ENCODE data around the gene CFB.

DNA sequence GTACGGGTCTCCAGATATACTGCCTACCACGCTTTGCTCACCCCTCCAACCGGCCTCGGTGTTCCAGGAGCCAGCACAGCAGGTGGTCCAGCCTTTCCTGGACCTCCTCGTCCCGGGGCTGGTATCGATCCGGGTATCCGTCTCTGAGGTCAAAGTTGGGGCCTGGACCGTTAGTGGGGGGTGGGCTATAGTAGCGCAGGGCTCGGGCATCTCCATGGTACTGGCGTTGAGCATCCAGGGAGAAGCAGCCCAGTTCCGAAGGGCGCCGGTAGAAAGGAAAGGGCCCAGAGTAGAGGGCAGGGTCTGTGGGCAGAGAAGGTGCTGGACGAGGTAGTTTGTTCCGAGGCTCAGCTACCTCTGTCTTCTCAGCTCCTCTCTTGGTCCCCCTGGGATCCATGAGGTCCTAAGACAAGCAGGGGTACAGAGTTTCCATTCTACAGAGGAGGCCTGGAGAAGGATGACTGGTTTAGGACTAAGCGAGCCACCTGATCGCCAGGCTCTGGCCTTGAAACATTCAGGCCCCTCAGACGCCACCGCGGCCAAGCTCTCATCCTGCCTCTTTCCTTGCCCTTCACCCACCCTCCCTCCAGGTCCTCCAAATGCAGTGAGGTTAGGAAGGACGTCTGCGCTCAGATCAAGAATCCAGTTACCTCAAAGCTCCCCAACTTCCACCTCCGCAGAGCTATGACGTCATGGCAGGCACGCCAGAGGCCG lies 25.5 kb downstream of the CFB start:
- TF ChIP-seq, protein P1, sequence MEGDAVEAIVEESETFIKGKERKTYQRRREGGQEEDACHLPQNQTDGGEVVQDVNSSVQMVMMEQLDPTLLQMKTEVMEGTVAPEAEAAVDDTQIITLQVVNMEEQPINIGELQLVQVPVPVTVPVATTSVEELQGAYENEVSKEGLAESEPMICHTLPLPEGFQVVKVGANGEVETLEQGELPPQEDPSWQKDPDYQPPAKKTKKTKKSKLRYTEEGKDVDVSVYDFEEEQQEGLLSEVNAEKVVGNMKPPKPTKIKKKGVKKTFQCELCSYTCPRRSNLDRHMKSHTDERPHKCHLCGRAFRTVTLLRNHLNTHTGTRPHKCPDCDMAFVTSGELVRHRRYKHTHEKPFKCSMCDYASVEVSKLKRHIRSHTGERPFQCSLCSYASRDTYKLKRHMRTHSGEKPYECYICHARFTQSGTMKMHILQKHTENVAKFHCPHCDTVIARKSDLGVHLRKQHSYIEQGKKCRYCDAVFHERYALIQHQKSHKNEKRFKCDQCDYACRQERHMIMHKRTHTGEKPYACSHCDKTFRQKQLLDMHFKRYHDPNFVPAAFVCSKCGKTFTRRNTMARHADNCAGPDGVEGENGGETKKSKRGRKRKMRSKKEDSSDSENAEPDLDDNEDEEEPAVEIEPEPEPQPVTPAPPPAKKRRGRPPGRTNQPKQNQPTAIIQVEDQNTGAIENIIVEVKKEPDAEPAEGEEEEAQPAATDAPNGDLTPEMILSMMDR (IDR thresholded peaks at IDR 0.05), result no peak
- TF ChIP-seq POLR2A (IDR thresholded peaks at IDR 0.05), result peak in 1 of 4 donors; percentile 4
- no peak for TF ChIP-seq POLR2AphosphoS5 (IDR thresholded peaks at IDR 0.05)
